ENCODE measurements around the gene PCDHB8.
A peak's percentile ranks its signal among the peaks of the same experiment; 100 is the strongest.
"Not testable (repeated sequence)": the region's sequence is repeated elsewhere in the genome, so short reads cannot be mapped to it uniquely, and the experiment has no call there.

The PCDHB8 gene

GRCh38 chr5:141150224-141150992, 27.2 kb upstream of the PCDHB8 start:
- no peaks in the 10 kb centered on the region for H3K9me3 ChIP-seq (ENCODE audit: insufficient read depth, low read length)
- no peaks in the 10 kb centered on the region for H4K20me1 ChIP-seq (ENCODE audit: insufficient read depth, low read length)
- no peak overlapping the region for H2AFZ ChIP-seq (ENCODE audit: low read depth, low read length)
- TF ChIP-seq CTCF (IDR thresholded peaks at IDR 0.05; ENCODE audit: low read depth, low read length) (no peak), EZH2phosphoT487 (IDR thresholded peaks at IDR 0.05; ENCODE audit: low read depth) (no peak)
- no peak overlapping the region for H3K4me2 ChIP-seq (ENCODE audit: low read length)
- no peaks in the 10 kb centered on the region for H3K36me3 ChIP-seq (replicated peaks; ENCODE audit: low read depth, low read length)
- H3K4me3 ChIP-seq (ENCODE audit: low read length): no peak overlapping the region
- no peaks in the 10 kb centered on the region for H3K79me2 ChIP-seq (ENCODE audit: low read length)
- no peak overlapping the region for H3K9ac ChIP-seq (ENCODE audit: low read length)
- H3K27me3 ChIP-seq (ENCODE audit: low read depth, low read length): no peaks in the 10 kb centered on the region
- no peak overlapping the region for H3K27ac ChIP-seq (ENCODE audit: low read length)
- H3K4me1 ChIP-seq (ENCODE audit: low read length): no peaks in the 10 kb centered on the region

GRCh38 chr5:141150993-141151325, 26.6 kb upstream of the PCDHB8 start:
- Histone ChIP-seq H3K4me2 (ENCODE audit: low read length) (no peak overlapping the region), H3K27ac (ENCODE audit: low read length) (no peak overlapping the region), H3K4me1 (ENCODE audit: low read length) (no peaks in the 10 kb centered on the region), H4K20me1 (ENCODE audit: insufficient read depth, low read length) (no peaks in the 10 kb centered on the region), H3K79me2 (ENCODE audit: low read length) (no peaks in the 10 kb centered on the region), H2AFZ (ENCODE audit: low read depth, low read length) (no peak overlapping the region), H3K27me3 (ENCODE audit: low read depth, low read length) (no peaks in the 10 kb centered on the region), H3K36me3 (replicated peaks; ENCODE audit: low read depth, low read length) (no peaks in the 10 kb centered on the region), H3K9ac (ENCODE audit: low read length) (no peak overlapping the region), H3K4me3 (ENCODE audit: low read length) (no peak overlapping the region), H3K9me3 (ENCODE audit: insufficient read depth, low read length) (no peaks in the 10 kb centered on the region)
- TF ChIP-seq EZH2phosphoT487 (IDR thresholded peaks at IDR 0.05; ENCODE audit: low read depth) (no peak), CTCF (IDR thresholded peaks at IDR 0.05; ENCODE audit: low read depth, low read length) (no peak)

- not testable (repeated sequence) for H4K20me1 ChIP-seq (ENCODE audit: insufficient read depth, low read length); H3K4me1 ChIP-seq (ENCODE audit: low read length); H3K9me3 ChIP-seq (ENCODE audit: insufficient read depth, low read length); H3K4me2 ChIP-seq (ENCODE audit: low read length); H3K36me3 ChIP-seq (replicated peaks; ENCODE audit: low read depth, low read length); H3K4me3 ChIP-seq (ENCODE audit: low read length); H3K79me2 ChIP-seq (ENCODE audit: low read length); H3K27ac ChIP-seq (ENCODE audit: low read length); H3K27me3 ChIP-seq (ENCODE audit: low read depth, low read length); H2AFZ ChIP-seq (ENCODE audit: low read depth, low read length); H3K9ac ChIP-seq (ENCODE audit: low read length)
These were observed 26.0 kb upstream of the PCDHB8 start for GRCh38 chr5:141151632-141152031.

GRCh38 chr5:141152096-141152495, 25.5 kb upstream of the PCDHB8 start:
- H4K20me1 ChIP-seq (ENCODE audit: insufficient read depth, low read length); H3K4me3 ChIP-seq (ENCODE audit: low read length): not testable (repeated sequence)

GRCh38 chr5:141155540-141156374, 21.8 kb upstream of the PCDHB8 start:
- H3K27ac ChIP-seq (ENCODE audit: low read length): no peak overlapping the region

More at GRCh38 chr5:141152096-141152495, 25.5 kb upstream of the PCDHB8 start:
- not testable (repeated sequence) for H2AFZ ChIP-seq (ENCODE audit: low read depth, low read length); H3K4me1 ChIP-seq (ENCODE audit: low read length); H3K27ac ChIP-seq (ENCODE audit: low read length); H3K79me2 ChIP-seq (ENCODE audit: low read length); H3K9me3 ChIP-seq (ENCODE audit: insufficient read depth, low read length); H3K36me3 ChIP-seq (replicated peaks; ENCODE audit: low read depth, low read length); H3K9ac ChIP-seq (ENCODE audit: low read length); H3K27me3 ChIP-seq (ENCODE audit: low read depth, low read length); H3K4me2 ChIP-seq (ENCODE audit: low read length)

GRCh38 chr5:141157356-141157755, 20.2 kb upstream of the PCDHB8 start:
- H3K36me3 ChIP-seq (replicated peaks; ENCODE audit: low read depth, low read length); H3K27ac ChIP-seq (ENCODE audit: low read length); H3K4me2 ChIP-seq (ENCODE audit: low read length); H3K9ac ChIP-seq (ENCODE audit: low read length); H3K9me3 ChIP-seq (ENCODE audit: insufficient read depth, low read length); H3K79me2 ChIP-seq (ENCODE audit: low read length); H4K20me1 ChIP-seq (ENCODE audit: insufficient read depth, low read length); H2AFZ ChIP-seq (ENCODE audit: low read depth, low read length); H3K4me3 ChIP-seq (ENCODE audit: low read length); H3K27me3 ChIP-seq (ENCODE audit: low read depth, low read length); H3K4me1 ChIP-seq (ENCODE audit: low read length): not testable (repeated sequence)

More at GRCh38 chr5:141155540-141156374, 21.8 kb upstream of the PCDHB8 start:
- Histone ChIP-seq H3K36me3 (replicated peaks; ENCODE audit: low read depth, low read length) (no peaks in the 10 kb centered on the region), H3K27me3 (ENCODE audit: low read depth, low read length) (no peaks in the 10 kb centered on the region), H3K9me3 (ENCODE audit: insufficient read depth, low read length) (no peaks in the 10 kb centered on the region), H3K9ac (ENCODE audit: low read length) (no peak overlapping the region), H3K4me2 (ENCODE audit: low read length) (no peak overlapping the region), H2AFZ (ENCODE audit: low read depth, low read length) (no peak overlapping the region), H3K4me3 (ENCODE audit: low read length) (no peak overlapping the region), H3K4me1 (ENCODE audit: low read length) (no peaks in the 10 kb centered on the region), H4K20me1 (ENCODE audit: insufficient read depth, low read length) (no peaks in the 10 kb centered on the region), H3K79me2 (ENCODE audit: low read length) (no peaks in the 10 kb centered on the region)
- TF ChIP-seq CTCF (IDR thresholded peaks at IDR 0.05; ENCODE audit: low read depth, low read length) (peak; percentile 14; the same call in 1 of the 2 replicates), EZH2phosphoT487 (IDR thresholded peaks at IDR 0.05; ENCODE audit: low read depth) (no peak)

GRCh38 chr5:141157901-141158300, 19.7 kb upstream of the PCDHB8 start:
- H3K27me3 ChIP-seq (ENCODE audit: low read depth, low read length); H3K4me1 ChIP-seq (ENCODE audit: low read length): not testable (repeated sequence)

More at GRCh38 chr5:141157901-141158300, 19.7 kb upstream of the PCDHB8 start:
- not testable (repeated sequence) for H3K27ac ChIP-seq (ENCODE audit: low read length); H4K20me1 ChIP-seq (ENCODE audit: insufficient read depth, low read length); H3K4me3 ChIP-seq (ENCODE audit: low read length); H3K9me3 ChIP-seq (ENCODE audit: insufficient read depth, low read length); H3K36me3 ChIP-seq (replicated peaks; ENCODE audit: low read depth, low read length); H3K4me2 ChIP-seq (ENCODE audit: low read length); H2AFZ ChIP-seq (ENCODE audit: low read depth, low read length); H3K79me2 ChIP-seq (ENCODE audit: low read length); H3K9ac ChIP-seq (ENCODE audit: low read length)

All from OCI-LY3 (cell line).